ENCODE results near the gene PEX1.

DNA sequence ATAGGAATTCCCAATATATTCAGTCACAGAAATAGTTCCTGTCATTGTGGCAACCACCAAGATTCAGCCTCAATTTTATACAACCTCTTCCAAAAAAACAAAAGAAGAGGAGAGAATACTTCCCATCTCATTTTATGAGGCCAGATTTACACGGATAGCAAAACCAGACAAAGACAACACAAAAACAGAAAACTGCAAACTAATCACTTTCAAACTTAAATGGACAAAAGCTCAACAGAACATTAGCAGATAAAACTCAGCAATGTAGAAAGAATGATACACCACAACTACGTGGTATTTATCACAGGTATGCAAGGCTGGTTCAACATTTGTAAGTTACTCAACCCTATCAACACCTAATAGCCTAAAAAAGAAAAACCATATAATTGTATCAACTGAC, 22.0 kb downstream of the PEX1 start:
- TF ChIP-seq, protein P1, sequence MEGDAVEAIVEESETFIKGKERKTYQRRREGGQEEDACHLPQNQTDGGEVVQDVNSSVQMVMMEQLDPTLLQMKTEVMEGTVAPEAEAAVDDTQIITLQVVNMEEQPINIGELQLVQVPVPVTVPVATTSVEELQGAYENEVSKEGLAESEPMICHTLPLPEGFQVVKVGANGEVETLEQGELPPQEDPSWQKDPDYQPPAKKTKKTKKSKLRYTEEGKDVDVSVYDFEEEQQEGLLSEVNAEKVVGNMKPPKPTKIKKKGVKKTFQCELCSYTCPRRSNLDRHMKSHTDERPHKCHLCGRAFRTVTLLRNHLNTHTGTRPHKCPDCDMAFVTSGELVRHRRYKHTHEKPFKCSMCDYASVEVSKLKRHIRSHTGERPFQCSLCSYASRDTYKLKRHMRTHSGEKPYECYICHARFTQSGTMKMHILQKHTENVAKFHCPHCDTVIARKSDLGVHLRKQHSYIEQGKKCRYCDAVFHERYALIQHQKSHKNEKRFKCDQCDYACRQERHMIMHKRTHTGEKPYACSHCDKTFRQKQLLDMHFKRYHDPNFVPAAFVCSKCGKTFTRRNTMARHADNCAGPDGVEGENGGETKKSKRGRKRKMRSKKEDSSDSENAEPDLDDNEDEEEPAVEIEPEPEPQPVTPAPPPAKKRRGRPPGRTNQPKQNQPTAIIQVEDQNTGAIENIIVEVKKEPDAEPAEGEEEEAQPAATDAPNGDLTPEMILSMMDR (IDR thresholded peaks at IDR 0.05; ENCODE audit: poor library complexity, severe bottlenecking): no peak
- no peak for TF ChIP-seq POLR2AphosphoS5 (IDR thresholded peaks at IDR 0.05)
